Stomach smooth muscle (tissue), 2 donors: ENCODE data around the gene RAB6A.
"Not testable (repeated sequence)": the region's sequence is repeated elsewhere in the genome, so short reads cannot be mapped to it uniquely, and the experiment has no call there.

ENCODE experiments used
- H3K27ac ChIP-seq: one replicate; pipeline ENCODE4 v1.7.0; 2013; ENCODE audit warnings: mild to moderate bottlenecking, low read length, inconsistent platforms
- H3K27me3 ChIP-seq, 2 donors: one replicate each; pipeline ENCODE4 v1.7.0; 2013; ENCODE audit warnings: low read length in 2 of 2; ENCODE audit not compliant: insufficient read depth in 2 of 2, control insufficient read depth in 1 of 2
- H3K36me3 ChIP-seq, 2 donors: one replicate each; pipeline ENCODE4 v1.7.0; 2013; ENCODE audit warnings: low read length in 2 of 2; ENCODE audit not compliant: control insufficient read depth in 2 of 2, insufficient read depth in 2 of 2
- H3K4me1 ChIP-seq: one replicate; pipeline ENCODE4 v1.7.0; 2013; ENCODE audit warnings: low read length; ENCODE audit not compliant: control insufficient read depth, insufficient read depth
- H3K4me3 ChIP-seq, 2 donors: one replicate each; pipeline ENCODE4 v1.7.0; 2013; ENCODE audit warnings: low read length in 2 of 2
- H3K9ac ChIP-seq, 2 donors: one replicate each; pipeline ENCODE4 v1.7.0; 2013; ENCODE audit warnings: low read length in 2 of 2, mild to moderate bottlenecking in 1 of 2
- H3K9me3 ChIP-seq, 2 donors: one replicate each; pipeline ENCODE4 v1.7.0; 2013; ENCODE audit warnings: low read length in 2 of 2; ENCODE audit not compliant: control insufficient read depth in 2 of 2
- donor health status: healthy.
- donor health status: Pancreatic carcinoma.

RAB6A gene

DNA sequence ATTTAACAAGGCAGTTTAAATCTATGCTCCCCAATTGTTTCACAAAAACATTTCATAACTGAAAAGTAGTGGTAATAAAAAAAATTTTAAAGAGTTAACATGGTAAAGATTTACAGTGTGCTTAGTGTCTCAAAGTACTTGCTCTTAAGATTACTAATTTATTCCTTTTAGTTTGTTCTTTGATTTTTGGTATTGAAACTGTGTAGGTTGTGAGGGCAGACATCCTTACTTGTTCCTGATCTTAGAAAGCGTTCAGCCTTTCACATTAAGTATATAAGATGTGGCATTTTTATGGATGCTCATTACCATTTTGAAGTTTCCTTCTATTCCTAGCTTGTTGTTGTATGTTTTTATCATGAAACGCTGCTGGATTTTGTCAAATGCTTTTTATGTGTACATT lies 32.9 kb downstream of the RAB6A start:
- Histone ChIP-seq H3K27me3 (no peaks in the 10 kb centered on the region), H3K27ac (no peak overlapping the region), H3K4me3 (no peak overlapping the region), H3K9ac (no peak overlapping the region), H3K4me1 (no peaks in the 10 kb centered on the region), H3K36me3 (peaks cover 0 to 2% of the 10 kb centered on the region in 2 donors), H3K9me3 (no peaks in the 10 kb centered on the region)

DNA sequence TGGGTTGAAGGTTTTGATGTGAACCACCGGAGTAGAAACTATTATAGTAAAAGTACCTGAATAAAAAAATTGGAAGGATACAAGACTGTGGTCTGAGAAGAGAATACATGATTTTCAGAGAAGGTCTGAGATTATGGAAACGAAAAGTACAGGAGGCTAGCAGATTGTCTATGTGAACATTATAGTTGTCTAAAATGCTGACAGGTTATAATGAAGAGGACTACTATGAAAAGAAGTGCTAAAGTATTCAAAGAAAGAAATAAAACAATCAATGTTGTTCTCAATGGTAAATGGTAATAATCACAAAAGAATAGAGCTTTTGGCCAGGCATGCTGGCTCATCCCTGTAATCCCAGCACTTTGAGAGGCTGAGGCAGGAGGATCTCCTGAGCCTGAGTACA lies 34.0 kb downstream of the RAB6A start:
- Histone ChIP-seq H3K9ac (no peak overlapping the region), H3K4me3 (no peak overlapping the region), H3K36me3 (peaks cover 0 to 2% of the 10 kb centered on the region in 2 donors), H3K4me1 (no peaks in the 10 kb centered on the region), H3K9me3 (no peaks in the 10 kb centered on the region), H3K27ac (no peak overlapping the region), H3K27me3 (no peaks in the 10 kb centered on the region)

DNA sequence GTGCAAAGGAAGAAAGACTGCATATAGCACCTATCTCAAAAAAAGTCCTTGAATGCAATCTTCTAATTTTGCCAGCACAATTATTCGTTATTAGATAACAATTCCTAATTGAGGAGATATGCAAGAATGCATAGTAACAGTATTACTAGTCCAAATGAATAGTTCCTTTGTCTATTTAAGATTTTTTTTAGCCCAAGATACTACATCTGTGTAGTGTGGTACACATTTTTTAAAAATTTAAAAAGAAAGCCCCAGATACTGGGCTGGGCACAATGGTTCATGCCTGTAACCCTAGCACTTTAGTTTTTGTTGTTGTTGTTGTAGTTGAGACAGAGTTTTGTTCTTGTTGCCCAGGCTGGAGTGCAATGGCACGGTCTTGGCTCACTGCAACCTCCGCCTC lies 43.7 kb downstream of the RAB6A start:
- Histone ChIP-seq H3K9me3 (no peaks in the 10 kb centered on the region), H3K9ac (no peak overlapping the region), H3K36me3 (peaks cover 3 to 7% of the 10 kb centered on the region in 2 donors), H3K4me1 (no peaks in the 10 kb centered on the region), H3K27me3 (no peaks in the 10 kb centered on the region), H3K4me3 (no peak overlapping the region), H3K27ac (no peak overlapping the region)

DNA sequence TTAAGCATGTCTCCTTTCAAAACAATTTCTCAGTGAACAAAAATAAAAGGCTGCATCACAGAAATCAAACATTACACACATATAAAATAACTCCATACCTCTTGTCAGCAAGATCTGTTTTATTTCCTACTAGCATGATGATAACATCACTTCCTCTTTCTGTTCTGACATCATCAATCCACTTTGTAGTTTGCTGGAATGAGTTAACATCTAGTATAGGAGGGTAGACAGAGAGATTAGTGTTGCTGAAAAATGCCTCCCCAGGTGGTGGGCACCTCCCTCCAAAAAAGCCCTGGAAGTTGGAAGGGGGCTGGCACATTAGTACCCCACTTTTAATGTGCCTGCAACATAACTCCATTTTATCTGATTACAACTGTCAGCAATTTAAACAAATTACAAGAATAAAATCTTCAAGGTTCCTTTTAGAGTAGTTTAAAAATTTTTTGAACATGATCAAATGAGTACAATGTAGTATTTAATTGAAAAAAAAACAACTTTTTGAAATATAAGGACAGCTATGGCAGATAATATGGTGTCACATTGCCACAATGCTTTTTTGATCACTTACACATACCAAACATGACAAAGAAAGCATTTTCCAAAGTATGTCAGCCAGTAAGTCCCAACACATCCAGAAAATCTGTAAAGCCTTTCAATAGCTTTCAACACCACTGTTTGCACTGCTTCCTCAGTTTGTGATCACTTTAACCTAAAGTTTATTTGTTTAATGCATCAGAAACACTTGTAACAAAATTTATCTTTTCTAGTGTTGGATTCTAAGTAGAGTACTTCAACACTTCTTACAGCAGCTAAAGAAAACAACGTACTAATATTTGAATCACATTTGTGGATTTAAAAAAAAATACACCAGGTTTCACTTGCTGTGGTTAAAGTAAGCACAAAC lies 44.5 kb downstream of the RAB6A start:
- Histone ChIP-seq H3K4me3 (no peak overlapping the region), H3K9me3 (no peaks in the 10 kb centered on the region), H3K36me3 (peaks cover 3 to 7% of the 10 kb centered on the region in 2 donors), H3K9ac (no peak overlapping the region), H3K27ac (no peak overlapping the region), H3K4me1 (no peaks in the 10 kb centered on the region), H3K27me3 (no peaks in the 10 kb centered on the region)

DNA sequence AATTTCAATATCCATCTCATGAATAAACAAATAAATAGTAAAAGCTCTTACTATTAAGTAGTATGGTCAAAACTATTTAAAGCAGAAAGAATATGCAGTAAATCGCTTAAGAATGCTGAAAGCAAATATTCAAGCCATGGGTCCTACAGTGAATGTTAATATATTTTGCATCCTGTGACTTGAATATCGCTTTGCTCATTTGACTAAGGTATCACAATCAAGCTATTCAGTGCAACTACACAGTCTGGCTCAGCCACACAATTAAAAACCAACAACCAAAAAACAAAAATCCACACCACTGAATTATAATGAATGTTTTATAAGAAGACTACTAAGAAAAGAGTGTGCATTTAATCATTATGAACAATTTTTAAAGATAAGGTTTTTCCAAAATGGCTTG lies 45.3 kb downstream of the RAB6A start:
- no peak overlapping the region for H3K4me3 ChIP-seq
- H3K9ac ChIP-seq, result no peak overlapping the region
- no peaks in the 10 kb centered on the region for H3K27me3 ChIP-seq
- H3K4me1 ChIP-seq, result no peaks in the 10 kb centered on the region
- H3K27ac ChIP-seq, result no peak overlapping the region
- no peaks in the 10 kb centered on the region for H3K9me3 ChIP-seq
- peaks cover 5 to 6% of the 10 kb centered on the region in 2 donors for H3K36me3 ChIP-seq

DNA sequence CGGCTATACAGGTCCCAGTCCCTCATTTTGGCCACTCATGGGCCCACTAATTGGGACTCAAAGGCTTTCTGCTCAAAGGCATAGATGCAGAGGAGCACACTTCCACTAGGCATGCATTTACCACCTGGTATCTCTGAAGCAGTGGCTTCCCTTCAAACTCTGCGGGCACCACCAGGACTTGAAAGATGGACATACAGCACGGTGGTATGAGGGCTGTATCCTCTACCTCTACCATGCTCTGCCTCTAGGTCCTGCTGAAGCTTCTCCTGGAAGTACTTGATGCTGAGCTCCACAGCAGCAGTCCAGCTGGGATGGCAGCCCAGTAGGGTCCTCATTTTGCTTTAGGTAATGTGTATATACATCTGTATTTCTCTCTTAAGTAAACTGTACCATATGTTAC lies 49.9 kb downstream of the RAB6A start:
- Histone ChIP-seq H3K27ac (no peak overlapping the region), H3K27me3 (no peaks in the 10 kb centered on the region), H3K36me3 (peaks cover 0 to 6% of the 10 kb centered on the region in 2 donors)

DNA sequence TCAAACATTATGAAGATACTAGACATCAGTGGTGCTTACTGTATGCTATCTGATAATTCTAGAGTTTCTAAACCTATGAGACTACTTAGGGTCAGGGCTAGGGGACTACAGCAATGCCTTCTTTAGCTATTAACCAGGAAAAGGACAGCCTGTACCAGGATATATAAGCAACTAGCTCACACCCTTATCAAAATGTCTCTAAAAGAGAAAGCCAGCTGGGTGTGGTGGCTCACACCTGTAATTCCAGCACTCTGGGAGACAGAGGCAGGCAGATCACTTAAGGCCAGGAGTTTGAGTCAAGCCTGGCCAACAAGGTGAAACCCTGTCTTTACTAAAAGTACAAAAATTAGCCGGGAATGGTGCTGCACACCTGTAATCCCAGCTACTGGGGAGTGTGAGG lies 55.8 kb downstream of the RAB6A start:
- Histone ChIP-seq H3K4me1 (no peaks in the 10 kb centered on the region), H3K9ac (no peak overlapping the region), H3K36me3 (peaks cover 7 to 15% of the 10 kb centered on the region in 2 donors), H3K9me3 (no peaks in the 10 kb centered on the region), H3K27ac (no peak overlapping the region), H3K27me3 (no peaks in the 10 kb centered on the region), H3K4me3 (no peak overlapping the region)

More for the DNA sequence above, 49.9 kb downstream of the RAB6A start:
- H3K4me1 ChIP-seq, result no peaks in the 10 kb centered on the region
- H3K4me3 ChIP-seq, result no peak overlapping the region
- no peak overlapping the region for H3K9ac ChIP-seq
- no peaks in the 10 kb centered on the region for H3K9me3 ChIP-seq

DNA sequence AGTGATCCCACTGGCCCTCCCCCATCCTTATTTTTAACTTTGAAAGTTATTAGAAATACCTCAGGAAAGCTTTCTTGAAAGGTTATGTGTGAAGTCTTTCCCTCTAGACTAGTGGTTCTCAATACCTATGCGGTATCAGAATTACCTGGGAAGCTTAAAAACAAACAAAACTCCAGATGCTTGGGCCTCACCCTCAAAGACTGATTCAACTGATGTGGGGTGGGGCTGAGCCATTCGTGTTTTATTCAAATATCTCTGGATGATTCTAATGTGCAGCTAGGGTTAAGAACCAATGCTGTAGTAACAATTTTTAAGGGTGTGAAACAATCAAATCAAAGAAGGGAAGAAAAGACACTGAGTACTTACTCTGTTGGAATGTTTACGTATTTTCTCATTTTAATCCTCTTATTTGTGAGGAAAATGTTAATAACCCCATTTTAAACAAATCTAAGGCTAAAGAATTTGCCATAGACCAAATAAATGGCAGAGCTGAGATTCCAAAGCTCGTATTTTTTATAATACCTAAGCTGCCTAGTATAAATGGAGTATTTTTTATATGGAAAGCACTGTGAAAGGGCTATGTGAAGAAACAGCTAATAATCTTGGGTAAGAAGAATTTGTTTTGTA lies 66.9 kb downstream of the RAB6A start:
- no peak overlapping the region for H3K4me3 ChIP-seq
- H3K9ac ChIP-seq, result no peak overlapping the region
- no peak overlapping the region for H3K27ac ChIP-seq
- H3K4me1 ChIP-seq, result no peaks in the 10 kb centered on the region
- H3K9me3 ChIP-seq, result no peaks in the 10 kb centered on the region
- H3K36me3 ChIP-seq, result peaks cover 6 to 14% of the 10 kb centered on the region in 2 donors
- H3K27me3 ChIP-seq, result no peaks in the 10 kb centered on the region

DNA sequence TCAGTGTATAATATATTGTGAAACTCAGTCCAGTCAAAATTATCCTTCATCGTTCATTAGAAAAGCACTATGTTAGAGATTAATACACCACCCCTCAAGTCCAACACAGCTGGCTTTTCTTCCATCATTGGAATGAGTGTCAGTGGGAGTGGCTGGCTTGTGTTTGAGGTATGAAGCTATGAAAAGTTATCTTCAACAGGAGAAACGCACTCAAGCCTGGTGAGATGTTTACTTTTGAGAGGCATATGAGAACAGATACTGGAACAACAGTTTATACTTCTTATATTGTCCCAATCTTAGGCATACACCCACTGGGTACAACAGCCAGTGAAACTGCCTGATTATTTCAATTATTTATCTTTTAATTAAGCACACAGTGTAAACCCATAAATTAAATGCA lies 80.2 kb downstream of the RAB6A start:
- H3K9ac ChIP-seq, result no peak overlapping the region
- H3K36me3 ChIP-seq, result peaks cover 13 to 16% of the 10 kb centered on the region in 2 donors
- no peak overlapping the region for H3K27ac ChIP-seq
- H3K4me3 ChIP-seq, result no peak overlapping the region
- no peaks in the 10 kb centered on the region for H3K27me3 ChIP-seq
- H3K9me3 ChIP-seq, result no peaks in the 10 kb centered on the region
- no peaks in the 10 kb centered on the region for H3K4me1 ChIP-seq

DNA sequence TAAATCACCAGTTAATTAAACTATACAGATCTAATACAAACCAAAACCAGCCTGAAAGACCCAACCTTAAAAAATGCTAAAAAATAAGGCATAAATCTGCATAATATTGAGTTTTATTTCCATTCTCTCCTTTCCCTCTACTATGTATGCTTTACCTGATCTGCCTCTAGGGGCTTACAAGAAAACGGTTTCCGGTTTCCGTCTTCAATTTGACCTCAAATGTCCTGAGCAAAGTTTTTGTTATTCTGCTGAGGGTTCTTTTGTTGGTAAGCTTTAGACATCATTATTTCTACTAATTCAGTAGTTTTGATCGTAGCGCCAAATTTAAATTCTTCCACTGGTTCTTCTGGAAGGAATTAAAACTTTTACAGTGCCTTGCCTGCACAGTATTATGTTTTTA lies 84.3 kb downstream of the RAB6A start:
- H3K36me3 ChIP-seq, result peaks cover 13% of the 10 kb centered on the region in 2 donors
- H3K27me3 ChIP-seq, H3K9me3 ChIP-seq, H3K9ac ChIP-seq, H3K27ac ChIP-seq, H3K4me3 ChIP-seq, H3K4me1 ChIP-seq: not testable (repeated sequence)

DNA sequence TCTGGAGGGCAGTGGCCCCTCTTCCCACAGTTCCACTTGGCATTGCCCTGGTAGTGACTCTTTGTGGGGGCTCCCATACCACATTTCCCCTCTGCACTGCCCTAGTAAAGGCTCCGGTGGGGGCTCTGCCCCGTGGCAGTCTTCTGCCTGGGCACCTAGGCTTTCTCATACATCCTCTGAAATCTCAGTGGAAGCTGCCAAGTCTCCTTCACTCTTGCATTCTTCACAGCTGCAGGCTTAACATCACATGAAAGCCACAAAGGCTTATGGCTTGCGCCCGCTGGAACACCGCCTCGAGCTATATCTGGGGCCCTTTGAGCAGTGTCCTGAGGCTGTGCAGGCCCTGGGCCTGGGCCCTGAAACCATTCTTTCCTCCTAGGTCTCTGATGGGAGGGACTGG lies 89.2 kb downstream of the RAB6A start:
- H3K36me3 ChIP-seq, result peaks cover 0 to 3% of the 10 kb centered on the region in 2 donors
- no peaks in the 10 kb centered on the region for H3K9me3 ChIP-seq
- no peak overlapping the region for H3K9ac ChIP-seq
- no peak overlapping the region for H3K27ac ChIP-seq
- no peaks in the 10 kb centered on the region for H3K27me3 ChIP-seq
- H3K4me3 ChIP-seq, result no peak overlapping the region
- H3K4me1 ChIP-seq, result no peaks in the 10 kb centered on the region
